Measurements from ENCODE around the gene PITPNC1.
"Not testable (repeated sequence)": the region's sequence is repeated elsewhere in the genome, so short reads cannot be mapped to it uniquely, and the experiment has no call there.

Gene PITPNC1

GRCh38 chr17:67480959-67481358 is 103.9 kb downstream of the PITPNC1 start:
- not testable (repeated sequence) for DNase-seq (ENCODE audit: low read depth in 2 of 2, low spot score in 1 of 2)

GRCh38 chr17:67481808-67482207 is 104.7 kb downstream of the PITPNC1 start:
- DNase-seq (ENCODE audit: low read depth in 2 of 2, low spot score in 1 of 2): no peak

GRCh38 chr17:67482764-67483163 is 105.7 kb downstream of the PITPNC1 start:
- DNase-seq (ENCODE audit: low read depth in 2 of 2, low spot score in 1 of 2): no peak

- no peak for DNase-seq (ENCODE audit: low read depth in 2 of 2, low spot score in 1 of 2)
Measured at GRCh38 chr17:67484261-67484660, 107.2 kb downstream of the PITPNC1 start.

GRCh38 chr17:67485666-67486065 is 108.6 kb downstream of the PITPNC1 start:
- DNase-seq (ENCODE audit: low read depth in 2 of 2, low spot score in 1 of 2): no peak

- no peak for DNase-seq (ENCODE audit: low read depth in 2 of 2, low spot score in 1 of 2)
Measured at GRCh38 chr17:67487506-67487905, 110.4 kb downstream of the PITPNC1 start.

GRCh38 chr17:67488161-67488560 is 111.1 kb downstream of the PITPNC1 start:
- DNase-seq (ENCODE audit: low read depth in 2 of 2, low spot score in 1 of 2): no peak

GRCh38 chr17:67488768-67489167 is 111.7 kb downstream of the PITPNC1 start:
- DNase-seq (ENCODE audit: low read depth in 2 of 2, low spot score in 1 of 2): no peak

GRCh38 chr17:67489273-67489672 is 112.2 kb downstream of the PITPNC1 start:
- DNase-seq (ENCODE audit: low read depth in 2 of 2, low spot score in 1 of 2): no peak

GRCh38 chr17:67490471-67490870 is 113.4 kb downstream of the PITPNC1 start:
- DNase-seq (ENCODE audit: low read depth in 2 of 2, low spot score in 1 of 2): no peak

- no peak for DNase-seq (ENCODE audit: low read depth in 2 of 2, low spot score in 1 of 2)
Measured at GRCh38 chr17:67491009-67491680, 114.1 kb downstream of the PITPNC1 start.

- DNase-seq (ENCODE audit: low read depth in 2 of 2, low spot score in 1 of 2): no peak
Measured at GRCh38 chr17:67491681-67492024, 114.6 kb downstream of the PITPNC1 start.

GRCh38 chr17:67492251-67492740 is 115.2 kb downstream of the PITPNC1 start:
- no peak for DNase-seq (ENCODE audit: low read depth in 2 of 2, low spot score in 1 of 2)

GRCh38 chr17:67492824-67493517 is 115.9 kb downstream of the PITPNC1 start:
- no peak for DNase-seq (ENCODE audit: low read depth in 2 of 2, low spot score in 1 of 2)

- no peak for DNase-seq (ENCODE audit: low read depth in 2 of 2, low spot score in 1 of 2)
Measured at GRCh38 chr17:67493812-67494211, 116.7 kb downstream of the PITPNC1 start.

- not testable (repeated sequence) for DNase-seq (ENCODE audit: low read depth in 2 of 2, low spot score in 1 of 2)
Measured at GRCh38 chr17:67495534-67495933, 118.5 kb downstream of the PITPNC1 start.

GRCh38 chr17:67496286-67496685 is 119.2 kb downstream of the PITPNC1 start:
- DNase-seq (ENCODE audit: low read depth in 2 of 2, low spot score in 1 of 2): no peak

GRCh38 chr17:67499685-67500084 is 122.6 kb downstream of the PITPNC1 start:
- no peak for DNase-seq (ENCODE audit: low read depth in 2 of 2, low spot score in 1 of 2)

- DNase-seq (ENCODE audit: low read depth in 2 of 2, low spot score in 1 of 2): no peak
Measured at GRCh38 chr17:67500261-67500660, 123.2 kb downstream of the PITPNC1 start.

- no peak for DNase-seq (ENCODE audit: low read depth in 2 of 2, low spot score in 1 of 2)
Measured at GRCh38 chr17:67500677-67501300, 123.7 kb downstream of the PITPNC1 start.

GRCh38 chr17:67502151-67502550 is 125.1 kb downstream of the PITPNC1 start:
- DNase-seq (ENCODE audit: low read depth in 2 of 2, low spot score in 1 of 2): no peak

- no peak for DNase-seq (ENCODE audit: low read depth in 2 of 2, low spot score in 1 of 2)
Measured at GRCh38 chr17:67503184-67503583, 126.1 kb downstream of the PITPNC1 start.

Measured in stimulated activated CD8-positive, alpha-beta memory T cell treated with anti-CD3 and anti-CD28 coated beads, Interleukin-4, amount 100 ng/mL, for 4 hours (primary cell).